ENCODE measurements around the gene FGFR4. TPM values are rescaled to one million over a fixed set of nuclear protein-coding genes. Genes with fewer than 3 reads are reported as not detected.

The FGFR4 gene
- 0.27 to 1.9 TPM (median 1.1 TPM) in 3 replicates for total RNA-seq
- long read RNA-seq, partial matches to known transcripts: 1 of 1 reads
- long read RNA-seq, other reads (novel, unspliced or antisense): 0 of 1 reads

DNA sequence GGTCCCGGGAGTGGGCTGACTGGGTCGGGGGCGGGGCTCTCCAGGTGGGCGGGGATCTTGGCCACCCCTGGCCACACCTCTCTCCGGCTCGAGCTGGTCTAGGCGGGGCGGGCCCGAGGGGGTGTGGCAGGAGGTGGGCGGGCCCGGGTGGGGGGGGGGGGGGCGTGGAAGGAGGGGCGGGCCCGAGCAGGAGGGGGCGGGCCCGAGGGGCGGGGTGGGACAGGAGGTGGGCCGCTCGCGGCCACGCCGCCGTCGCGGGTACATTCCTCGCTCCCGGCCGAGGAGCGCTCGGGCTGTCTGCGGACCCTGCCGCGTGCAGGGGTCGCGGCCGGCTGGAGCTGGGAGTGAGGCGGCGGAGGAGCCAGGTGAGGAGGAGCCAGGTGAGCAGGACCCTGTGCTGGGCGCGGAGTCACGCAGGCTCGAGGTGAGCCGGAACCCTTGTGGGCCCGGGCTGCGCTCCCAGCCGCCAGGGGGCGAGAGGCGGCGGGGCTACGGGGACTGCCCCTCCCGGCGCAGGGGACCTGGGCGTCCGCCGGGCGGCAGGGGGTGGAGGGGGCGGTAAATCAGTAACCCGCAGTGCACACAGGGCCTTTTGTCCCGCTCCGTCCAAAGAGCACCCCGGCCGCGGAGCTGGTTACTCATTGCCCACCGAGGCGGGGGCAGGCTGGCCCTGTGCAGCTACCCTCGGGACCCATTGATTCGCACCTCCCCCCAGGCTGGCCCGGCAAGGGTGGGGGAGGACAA, at the start of gene FGFR4:
Gene FGFR4, plus strand, starts transcription at position 262 of the 744 bp plus-strand sequence. CDS start 2,688 bp downstream, outside the sequence.
- Mint-ChIP-seq H3K4me1 (ENCODE audit: low read depth) (peaks cover 14% of the 10 kb centered on the region), H3K9me3 (ENCODE audit: low read depth) (no peaks in the 10 kb centered on the region), H3K36me3 (ENCODE audit: low read depth) (peaks cover 2% of the 10 kb centered on the region), H3K4me3 (ENCODE audit: unreplicated experiment) (peak within 1 kb of the TSS; percentile 40), H3K27ac (ENCODE audit: unreplicated experiment) (no peak within 1 kb of the TSS), H3K27me3 (ENCODE audit: low read depth) (peaks cover 18% of the 10 kb centered on the region)
- no peak for DNase-seq (ENCODE audit: low spot score)
- peak; percentile 80 for TF ChIP-seq CTCF (IDR thresholded peaks at IDR 0.05)

DNA sequence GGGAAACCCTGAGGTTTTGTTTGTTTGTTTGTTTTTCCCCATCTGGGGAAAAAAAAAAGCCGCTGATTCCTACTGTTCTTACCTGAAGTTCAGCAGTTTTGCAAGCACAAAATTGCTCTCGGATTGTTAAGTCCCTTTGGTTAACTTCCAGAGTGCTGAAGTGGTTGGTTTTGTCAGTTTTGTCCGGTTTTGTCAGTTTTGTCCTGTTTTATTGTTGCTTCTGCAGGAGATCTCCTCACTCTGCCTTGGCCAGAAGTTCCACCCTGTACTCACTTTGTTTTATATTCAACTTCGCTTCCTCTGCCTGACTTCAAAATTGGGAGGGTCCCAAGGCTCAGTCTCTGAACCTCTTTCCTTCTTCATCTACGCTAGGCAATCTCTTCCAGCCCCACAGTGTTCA, 49.8 kb upstream of the FGFR4 start:
- no peak for TF ChIP-seq CTCF (IDR thresholded peaks at IDR 0.05)

GRCh38 chr5:177040814-177041420, 45.8 kb upstream of the FGFR4 start:
- Mint-ChIP-seq H3K4me3 (ENCODE audit: unreplicated experiment) (no peak overlapping the region), H3K36me3 (ENCODE audit: low read depth) (peaks cover 19% of the 10 kb centered on the region), H3K9me3 (ENCODE audit: low read depth) (no peaks in the 10 kb centered on the region), H3K27me3 (ENCODE audit: low read depth) (no peaks in the 10 kb centered on the region), H3K27ac (ENCODE audit: unreplicated experiment) (no peak overlapping the region), H3K4me1 (ENCODE audit: low read depth) (peaks cover 13% of the 10 kb centered on the region)
- DNase-seq (ENCODE audit: low spot score): no peak
- no peak for TF ChIP-seq CTCF (IDR thresholded peaks at IDR 0.05)

More for the DNA sequence above, 49.8 kb upstream of the FGFR4 start:
- Mint-ChIP-seq H3K4me1 (ENCODE audit: low read depth) (peaks cover 15% of the 10 kb centered on the region), H3K27ac (ENCODE audit: unreplicated experiment) (no peak overlapping the region), H3K36me3 (ENCODE audit: low read depth) (peaks cover 10% of the 10 kb centered on the region), H3K4me3 (ENCODE audit: unreplicated experiment) (no peak overlapping the region), H3K27me3 (ENCODE audit: low read depth) (no peaks in the 10 kb centered on the region), H3K9me3 (ENCODE audit: low read depth) (no peaks in the 10 kb centered on the region)
- no peak for DNase-seq (ENCODE audit: low spot score)

DNA sequence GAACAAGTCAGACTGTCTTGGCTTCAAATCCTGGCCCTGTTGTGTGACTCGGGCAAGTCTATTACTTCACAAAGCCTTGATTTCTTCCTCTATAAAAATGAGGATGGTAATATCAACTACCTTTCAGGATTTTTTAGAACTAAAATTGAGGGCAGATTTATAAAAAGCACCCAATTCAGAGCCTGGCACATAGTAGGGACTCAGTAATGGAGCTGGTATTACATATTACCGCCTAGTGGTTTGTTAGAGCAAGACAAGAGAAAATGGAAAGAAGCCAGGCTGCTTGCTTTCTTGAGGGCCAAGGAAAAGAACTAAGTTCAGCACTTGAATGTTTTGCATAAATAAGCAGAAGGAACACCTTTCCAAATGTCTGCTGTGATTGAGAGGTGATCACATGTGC, 44.8 kb upstream of the FGFR4 start:
- no peak for DNase-seq (ENCODE audit: low spot score)
- TF ChIP-seq CTCF (IDR thresholded peaks at IDR 0.05): no peak
- H3K27me3 Mint-ChIP-seq (ENCODE audit: low read depth): no peaks in the 10 kb centered on the region
- H3K36me3 Mint-ChIP-seq (ENCODE audit: low read depth): peaks cover 18% of the 10 kb centered on the region
- no peak overlapping the region for H3K27ac Mint-ChIP-seq (ENCODE audit: unreplicated experiment)
- no peak overlapping the region for H3K4me3 Mint-ChIP-seq (ENCODE audit: unreplicated experiment)
- H3K4me1 Mint-ChIP-seq (ENCODE audit: low read depth): peaks cover 10% of the 10 kb centered on the region
- no peaks in the 10 kb centered on the region for H3K9me3 Mint-ChIP-seq (ENCODE audit: low read depth)

DNA sequence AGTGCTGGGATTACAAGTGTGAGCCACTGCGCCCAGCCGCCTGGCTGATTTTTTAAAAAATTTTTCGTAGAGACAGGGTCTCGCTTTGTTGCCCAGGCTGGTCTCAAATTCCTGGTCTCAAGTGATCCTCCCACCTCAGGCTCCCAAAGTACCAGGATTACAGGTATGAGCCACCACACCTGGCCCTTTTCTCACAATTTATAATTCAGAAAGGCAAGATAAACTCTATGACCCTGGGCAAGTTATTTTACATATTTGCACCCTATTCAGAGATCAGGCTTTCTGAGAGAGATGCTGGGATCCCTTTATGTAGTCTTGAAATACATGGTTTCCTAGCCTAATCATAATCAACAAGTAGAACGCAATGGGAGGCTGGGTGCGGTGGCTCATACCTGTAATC, 43.6 kb upstream of the FGFR4 start:
- no peak for TF ChIP-seq CTCF (IDR thresholded peaks at IDR 0.05)
- Mint-ChIP-seq H3K27ac (ENCODE audit: unreplicated experiment) (no peak overlapping the region), H3K4me3 (ENCODE audit: unreplicated experiment) (no peak overlapping the region), H3K9me3 (ENCODE audit: low read depth) (no peaks in the 10 kb centered on the region), H3K36me3 (ENCODE audit: low read depth) (peaks cover 24% of the 10 kb centered on the region), H3K4me1 (ENCODE audit: low read depth) (peaks cover 10% of the 10 kb centered on the region), H3K27me3 (ENCODE audit: low read depth) (no peaks in the 10 kb centered on the region)
- DNase-seq (ENCODE audit: low spot score): no peak
